ENCODE results near the gene FAM174C.

- TF ChIP-seq POLR2A (IDR thresholded peaks at IDR 0.05; ENCODE audit: control extremely low read depth in 1 of 2, low read depth in 2 of 2, low read length in 2 of 2) = 0 out of 3 replicates have a peak, but pooled peaks of 1 of the 2 experiments have one; percentile 19
- TF ChIP-seq CTCF (IDR thresholded peaks at IDR 0.05; ENCODE audit: control extremely low read depth in 1 of 3, insufficient read depth in 1 of 3, low read depth in 1 of 3, low read length in 3 of 3) = no peak
- no peak for TF ChIP-seq KDM1A (IDR thresholded peaks at IDR 0.05; ENCODE audit: borderline replicate concordance, low read length)
- no peak for TF ChIP-seq POU5F1 (IDR thresholded peaks at IDR 0.05; ENCODE audit: low read depth, low read length)
- no peak for TF ChIP-seq MAX (IDR thresholded peaks at IDR 0.05)
- no peak for TF ChIP-seq SP1 (IDR thresholded peaks at IDR 0.05; ENCODE audit: low read depth, low read length)
- no peak for TF ChIP-seq E2F6 (IDR thresholded peaks at IDR 0.05)
- TF ChIP-seq ATF3 (IDR thresholded peaks at IDR 0.05; ENCODE audit: insufficient read depth, low read depth, low read length) = no peak
- TF ChIP-seq CREB1 (IDR thresholded peaks at IDR 0.05) = no peak
- no peak for TF ChIP-seq JUND (IDR thresholded peaks at IDR 0.05; ENCODE audit: low read length)
Measured at GRCh38 chr19:1256646-1257474, 18.5 kb upstream of the FAM174C start.

Measured in H1 (cell line).